CD14-positive monocyte (primary cell): ENCODE measurements around the gene R3HDM2. TPM values are rescaled to one million over a fixed set of nuclear protein-coding genes. Genes with fewer than 3 reads are reported as not detected.

Experiments used
- DNase-seq, 3 donors: peaks; one replicate each; pipeline ENCODE4 v3.0.0-alpha.2; 2011 to 2022
- H2AFZ ChIP-seq: 2 replicates; pipeline ENCODE4 v1.6.0; 2012; ENCODE audit warnings: mild to moderate bottlenecking, low read depth, low read length, inconsistent platforms; ENCODE audit not compliant: insufficient read depth, poor library complexity, severe bottlenecking
- H3K27ac ChIP-seq, 2 donors: 1 replicate in 1 of 2; 2 replicates in 1 of 2; pipeline ENCODE4 v1.5.1; 2012 to 2013; ENCODE audit warnings: low read length in 2 of 2, control low read depth in 1 of 2, inconsistent platforms in 1 of 2, low read depth in 1 of 2, mild to moderate bottlenecking in 1 of 2
- H3K27me3 ChIP-seq, 2 donors: one replicate each; pipeline versions ENCODE4 v1.6.0 to v1.6.1; 2011 to 2013; ENCODE audit warnings: low read length in 2 of 2; ENCODE audit not compliant: control insufficient read depth in 2 of 2, insufficient read depth in 2 of 2
- H3K36me3 ChIP-seq, 2 donors: replicated peaks in 1 of 2; 1 replicate in 1 of 2; 2 replicates in 1 of 2; pipeline versions ENCODE4 v1.5.1 to v1.6.1; 2012 to 2013; ENCODE audit warnings: low read length in 2 of 2, control low read depth in 1 of 2, inconsistent platforms in 1 of 2, mild to moderate bottlenecking in 1 of 2; ENCODE audit not compliant: insufficient read depth in 2 of 2, control insufficient read depth in 1 of 2
- H3K4me1 ChIP-seq, 2 donors: 1 replicate in 1 of 2; 2 replicates in 1 of 2; pipeline versions ENCODE4 v1.5.1 to v1.6.1; 2012 to 2013; ENCODE audit warnings: low read length in 2 of 2, control low read depth in 1 of 2, inconsistent platforms in 1 of 2, mild to moderate bottlenecking in 1 of 2, moderate library complexity in 1 of 2; ENCODE audit not compliant: insufficient read depth in 2 of 2, control insufficient read depth in 1 of 2
- H3K4me2 ChIP-seq: replicated peaks from 2 replicates; pipeline ENCODE3; 2012; ENCODE audit warnings: low read length, moderate library complexity, mild to moderate bottlenecking; ENCODE audit not compliant: poor library complexity, severe bottlenecking; ENCODE audit errors: extremely low read depth
- H3K4me3 ChIP-seq, 3 experiments: fragments of 200-600 bp in 1 of 3; sonication (generic) in 1 of 3; replicated peaks in 1 of 3; 1 replicate in 2 of 3; 2 replicates in 1 of 3; pipeline ENCODE4 v1.5.1; 2011 to 2013; ENCODE audit warnings: low read length in 3 of 3, mild to moderate bottlenecking in 3 of 3, control low read depth in 2 of 3, low read depth in 2 of 3, inconsistent platforms in 1 of 3, moderate library complexity in 1 of 3
- H3K79me2 ChIP-seq: 2 replicates; pipeline ENCODE4 v1.6.0; 2012; ENCODE audit warnings: mild to moderate bottlenecking, control low read depth, inconsistent platforms, low read length, moderate library complexity; ENCODE audit not compliant: insufficient read depth
- H3K9ac ChIP-seq: 2 replicates; pipeline ENCODE4 v1.6.0; 2017; ENCODE audit warnings: low read length, mild to moderate bottlenecking; ENCODE audit not compliant: insufficient read depth, poor library complexity, severe bottlenecking
- H3K9me3 ChIP-seq, 2 donors: replicated peaks in 1 of 2; 1 replicate in 1 of 2; 2 replicates in 1 of 2; pipeline versions ENCODE4 v1.5.1 to v1.6.1; 2012 to 2013; ENCODE audit warnings: low read length in 2 of 2, control low read depth in 1 of 2; ENCODE audit not compliant: control insufficient read depth in 1 of 2, insufficient read depth in 1 of 2
- H4K20me1 ChIP-seq: 2 replicates; pipeline ENCODE4 v1.6.0; 2012; ENCODE audit warnings: mild to moderate bottlenecking, low read length, control low read depth, moderate library complexity; ENCODE audit not compliant: insufficient read depth
- H3K27ac Mint-ChIP-seq, 7 donors: one replicate each; pipeline ENCODE4 v1.8.0; 2020; ENCODE audit warnings: mild to moderate bottlenecking in 7 of 7, mixed read lengths in 7 of 7, moderate library complexity in 6 of 7, inconsistent platforms in 2 of 7
- H3K27me3 Mint-ChIP-seq, 3 donors: one replicate each; pipeline ENCODE4 v1.8.0; 2021 to 2022; ENCODE audit warnings: low read depth in 3 of 3, mild to moderate bottlenecking in 3 of 3, mixed read lengths in 3 of 3, moderate library complexity in 3 of 3, inconsistent platforms in 1 of 3
- H3K36me3 Mint-ChIP-seq, 2 donors: one replicate each; pipeline ENCODE4 v1.8.0; 2020; ENCODE audit warnings: mixed read lengths in 2 of 2, inconsistent platforms in 1 of 2, mild to moderate bottlenecking in 1 of 2
- H3K4me1 Mint-ChIP-seq: one replicate; pipeline ENCODE4 v1.8.0; 2020; ENCODE audit warnings: mild to moderate bottlenecking, mixed read lengths
- H3K4me3 Mint-ChIP-seq, 2 donors: one replicate each; pipeline ENCODE4 v1.8.0; 2020; ENCODE audit warnings: mild to moderate bottlenecking in 2 of 2, mixed read lengths in 2 of 2, moderate library complexity in 1 of 2
- H3K9me3 Mint-ChIP-seq, 7 donors: one replicate each; pipeline ENCODE4 v1.8.0; 2020 to 2022; ENCODE audit warnings: mixed read lengths in 7 of 7, mild to moderate bottlenecking in 6 of 7, moderate library complexity in 6 of 7, inconsistent platforms in 2 of 7
- CTCF ChIP-seq: fragments of 200-600 bp; IDR thresholded peaks from one replicate; pipeline ENCODE4 v1.8.0; 2022; ENCODE audit warnings: antibody characterized with exemption, mild to moderate bottlenecking
- WGBS: methylation state at CpG from one replicate; pipeline ENCODE4 v1.1.5; 2013; ENCODE audit warnings: missing lambda C conversion rate; ENCODE audit not compliant: insufficient coverage; 5-methylcytosine and 5-hydroxymethylcytosine counted together
- intact Hi-C, 2 donors: fragments of 100-400 bp; cut with micrococcal nuclease; formaldehyde crosslinking; loops; one replicate each; pipeline versions ENCODE4 v1.15.0 to v1.15.1; 2023
- polyA plus RNA-seq, 3 donors: library from polyadenylated mRNA; depleted of rRNA in 1 of 3; unstranded in 2 of 3; stranded (reverse) in 1 of 3; fragments of 300-500 nt in 2 of 3; fragments of >200 nt in 1 of 3; fragmentation: Illumina TruSeq in 2 of 3; gene quantifications; 1 replicate in 2 of 3; 2 replicates in 1 of 3; pipeline ENCODE4 v1.2.3, GENCODE V29; 2012 to 2021

Gene R3HDM2
- polyA plus RNA-seq, 3 donors = 4.2 to 69.4 (median 7.3) TPM

- H3K27ac ChIP-seq = no peak overlapping the region
- peaks cover 39 to 51% of the 10 kb centered on the region in 2 donors for H3K27me3 ChIP-seq
These were observed 195.7 kb downstream of the R3HDM2 start for GRCh38 chr12:57235017-57235727.

GRCh38 chr12:57234571-57235016 is 196.2 kb downstream of the R3HDM2 start:
- no peak overlapping the region for H3K9ac ChIP-seq
- no peak overlapping the region for H3K4me3 Mint-ChIP-seq
- no peak overlapping the region for H3K4me2 ChIP-seq
- H3K27ac ChIP-seq = no peak overlapping the region
- H3K9me3 Mint-ChIP-seq = peaks cover 0 to 17% (median 8%) of the 10 kb centered on the region in 7 donors
- H2AFZ ChIP-seq = no peak overlapping the region
- H3K36me3 ChIP-seq = peaks cover 32 to 39% of the 10 kb centered on the region in 2 donors
- H3K36me3 Mint-ChIP-seq = peaks cover 47 to 54% of the 10 kb centered on the region in 2 donors
- H3K4me1 Mint-ChIP-seq = peaks cover 57% of the 10 kb centered on the region
- 87% methylated on average over 8 of the region's 10 CpGs for WGBS
- TF ChIP-seq CTCF = no peak
- H3K4me3 ChIP-seq = no peak overlapping the region
- peak overlapping the region in 5 of 7 donors; percentile 43 to 86 (median 54) for H3K27ac Mint-ChIP-seq
- peaks cover 22% of the 10 kb centered on the region for H3K79me2 ChIP-seq
- peaks cover 38 to 55% of the 10 kb centered on the region in 2 donors for H3K4me1 ChIP-seq
- peaks cover 0 to 24% of the 10 kb centered on the region in 2 donors for H3K9me3 ChIP-seq
- H4K20me1 ChIP-seq = peaks cover 56% of the 10 kb centered on the region
- peak in 1 of 3 donors; percentile 40 for DNase-seq
- H3K27me3 ChIP-seq = peaks cover 33 to 46% of the 10 kb centered on the region in 2 donors
- H3K27me3 Mint-ChIP-seq = peaks cover 41 to 52% (median 45%) of the 10 kb centered on the region in 3 donors
- intact Hi-C loops = no loop called here

More at GRCh38 chr12:57235017-57235727, 195.7 kb downstream of the R3HDM2 start:
- no peak for TF ChIP-seq CTCF
- Mint-ChIP-seq H3K36me3 (peaks cover 48 to 54% of the 10 kb centered on the region in 2 donors), H3K27ac (peak overlapping the region in 1 of 7 donors; percentile 44), H3K9me3 (peaks cover 0 to 21% (median 10%) of the 10 kb centered on the region in 7 donors), H3K4me3 (peak overlapping the region in 1 of 2 donors; percentile 26), H3K27me3 (peaks cover 46 to 58% (median 48%) of the 10 kb centered on the region in 3 donors), H3K4me1 (peaks cover 56% of the 10 kb centered on the region)
- Histone ChIP-seq H3K9ac (no peak overlapping the region), H3K4me2 (no peak overlapping the region), H3K4me1 (peaks cover 38 to 55% of the 10 kb centered on the region in 2 donors), H4K20me1 (peaks cover 62% of the 10 kb centered on the region), H3K36me3 (peaks cover 32 to 39% of the 10 kb centered on the region in 2 donors), H2AFZ (no peak overlapping the region), H3K79me2 (peaks cover 16% of the 10 kb centered on the region), H3K4me3 (no peak overlapping the region), H3K9me3 (peaks cover 0 to 28% of the 10 kb centered on the region in 2 donors)
- no peak for DNase-seq
- WGBS = 89% methylated on average over 16 of the region's 26 CpGs
- intact Hi-C loops = no loop called here
